HuH-7 (cell line): ENCODE data around the gene ZC3HAV1L.
"Not testable (repeated sequence)": the region's sequence is repeated elsewhere in the genome, so short reads cannot be mapped to it uniquely, and the experiment has no call there.

Experiments
- DNase-seq: peaks from one replicate; pipeline ENCODE4 v3.0.0; 2011; ENCODE audit warnings: low spot score

Gene ZC3HAV1L, protein sequence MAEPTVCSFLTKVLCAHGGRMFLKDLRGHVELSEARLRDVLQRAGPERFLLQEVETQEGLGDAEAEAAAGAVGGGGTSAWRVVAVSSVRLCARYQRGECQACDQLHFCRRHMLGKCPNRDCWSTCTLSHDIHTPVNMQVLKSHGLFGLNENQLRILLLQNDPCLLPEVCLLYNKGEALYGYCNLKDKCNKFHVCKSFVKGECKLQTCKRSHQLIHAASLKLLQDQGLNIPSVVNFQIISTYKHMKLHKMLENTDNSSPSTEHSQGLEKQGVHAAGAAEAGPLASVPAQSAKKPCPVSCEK

DNA sequence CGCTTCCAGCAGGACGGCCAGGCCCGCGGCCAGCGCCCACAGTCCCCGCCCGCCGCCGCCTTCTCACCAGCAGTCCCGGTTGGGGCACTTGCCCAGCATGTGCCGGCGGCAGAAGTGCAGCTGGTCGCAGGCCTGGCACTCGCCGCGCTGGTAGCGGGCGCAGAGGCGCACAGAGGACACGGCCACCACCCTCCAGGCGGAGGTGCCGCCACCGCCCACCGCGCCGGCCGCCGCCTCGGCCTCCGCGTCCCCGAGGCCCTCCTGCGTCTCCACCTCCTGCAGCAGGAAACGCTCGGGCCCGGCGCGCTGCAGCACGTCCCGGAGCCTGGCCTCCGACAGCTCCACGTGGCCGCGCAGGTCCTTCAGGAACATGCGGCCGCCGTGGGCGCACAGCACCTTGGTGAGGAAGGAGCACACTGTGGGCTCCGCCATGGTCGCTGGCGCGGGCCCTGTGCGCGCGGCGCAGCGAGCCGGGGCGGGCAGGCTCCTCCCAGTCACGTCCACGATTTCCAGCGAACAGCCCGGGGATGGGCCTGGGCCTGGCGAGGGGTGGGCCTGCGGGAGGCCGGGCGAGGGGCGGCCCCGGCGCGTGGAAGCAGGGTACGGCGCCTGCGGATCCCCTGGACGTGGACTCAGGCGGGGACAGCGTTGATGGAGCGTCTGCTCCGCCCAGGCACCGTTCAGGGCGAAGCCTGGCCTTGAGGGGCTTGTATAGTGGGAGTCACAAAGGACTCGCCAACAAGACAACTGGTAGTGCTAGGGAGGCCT is at the start of gene ZC3HAV1L:
ZC3HAV1L (minus strand) TSS at position 457 of the 768 bp plus-strand sequence; CDS start at position 432, 25 bp downstream.
- peak; percentile 91 for DNase-seq

DNA sequence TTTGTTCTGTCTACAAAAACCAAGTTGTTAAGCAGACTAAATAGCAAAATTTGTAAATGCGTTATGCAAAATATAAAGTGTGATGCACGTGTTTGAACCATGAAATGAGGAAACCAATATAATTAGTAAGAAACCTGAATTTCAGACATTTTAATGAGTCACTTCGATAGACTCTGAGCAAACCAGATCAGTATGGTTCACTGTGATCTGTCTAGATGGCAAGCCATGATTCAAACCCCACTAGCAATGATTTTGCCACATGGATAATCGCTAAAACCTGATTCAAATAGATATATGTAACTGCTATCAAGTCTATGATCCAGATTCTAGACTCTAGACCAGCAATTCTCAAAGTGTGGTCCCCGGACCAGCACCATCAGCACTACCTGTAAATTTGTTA is 48.9 kb upstream of the ZC3HAV1L start:
- DNase-seq = no peak

DNA sequence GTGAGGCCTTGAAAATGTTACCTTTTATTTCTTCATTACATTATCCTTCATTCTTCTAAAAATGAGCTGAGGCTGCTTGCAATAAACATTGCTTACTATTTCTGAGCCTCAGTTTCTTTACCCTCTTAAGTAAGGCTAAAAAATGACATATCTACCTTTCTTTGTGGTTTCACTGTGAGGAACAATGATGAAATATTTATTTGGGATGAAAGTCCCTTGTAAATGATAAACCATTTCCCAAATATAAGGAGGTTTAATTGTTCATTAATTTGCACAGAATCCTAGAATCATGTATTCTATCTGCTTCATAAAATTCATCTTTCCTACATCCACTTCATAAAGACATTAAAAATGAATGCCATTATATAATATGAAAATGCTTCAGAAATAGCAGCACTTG is 45.7 kb upstream of the ZC3HAV1L start:
- DNase-seq = no peak

DNA sequence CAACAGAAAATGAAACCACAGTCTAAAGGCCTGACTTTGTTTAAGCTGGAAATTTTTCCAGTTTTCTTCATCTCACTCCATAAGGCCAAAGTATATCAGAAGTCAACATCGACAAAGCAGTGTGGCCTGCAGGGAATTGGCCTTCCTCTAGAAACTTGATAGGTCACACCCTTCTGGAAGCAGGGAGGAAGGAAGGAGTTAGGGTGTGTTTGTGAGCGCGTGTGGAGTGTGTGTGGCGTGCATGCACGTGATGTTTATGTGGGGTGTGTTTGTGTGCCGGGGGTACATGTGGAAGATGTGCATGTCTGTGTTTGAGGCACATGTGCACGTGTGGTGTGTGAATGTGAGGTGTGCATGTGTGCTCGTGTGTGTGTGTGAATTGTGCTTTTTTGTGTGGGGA is 45.1 kb upstream of the ZC3HAV1L start:
- DNase-seq = no peak

DNA sequence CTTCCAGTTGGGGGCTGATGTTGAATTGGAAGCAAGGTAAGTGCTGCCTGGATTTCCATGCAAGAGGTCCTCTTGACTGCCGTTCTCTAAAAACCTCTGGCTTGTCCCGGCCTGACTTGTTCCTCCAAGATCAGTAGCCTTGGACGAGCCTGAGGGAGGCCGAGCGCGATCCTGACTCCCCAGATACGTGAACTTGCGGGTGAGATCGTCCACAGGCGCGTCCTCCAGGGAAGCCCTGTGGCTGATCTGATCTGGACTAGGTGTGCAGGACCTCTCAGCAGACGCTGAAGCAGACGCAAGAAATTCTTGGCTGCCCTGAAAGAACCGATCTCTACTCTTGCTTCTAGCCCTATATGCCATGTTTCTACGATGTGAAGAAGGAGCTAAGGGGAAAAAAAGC is 44.0 kb upstream of the ZC3HAV1L start:
- no peak for DNase-seq

DNA sequence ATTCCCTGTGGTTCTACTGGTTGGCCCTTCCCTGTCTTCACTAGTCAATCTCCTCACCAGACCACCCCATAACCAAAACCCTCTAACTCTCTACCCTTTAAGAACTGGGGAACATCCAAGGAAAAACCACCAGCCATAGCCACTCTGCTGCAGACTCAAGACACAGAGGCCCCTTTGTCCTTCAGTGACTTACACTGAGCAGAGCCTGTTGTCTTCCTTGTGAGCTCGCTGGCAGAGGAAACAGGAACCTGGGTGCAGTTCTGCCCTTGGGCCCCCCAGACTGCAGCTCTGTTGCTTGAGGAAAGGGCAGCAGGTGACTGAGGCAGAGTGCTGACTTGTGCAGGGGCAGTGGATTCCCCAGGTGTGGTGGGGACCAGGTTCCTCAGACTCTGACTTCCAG is 43.1 kb upstream of the ZC3HAV1L start:
- no peak for DNase-seq

DNA sequence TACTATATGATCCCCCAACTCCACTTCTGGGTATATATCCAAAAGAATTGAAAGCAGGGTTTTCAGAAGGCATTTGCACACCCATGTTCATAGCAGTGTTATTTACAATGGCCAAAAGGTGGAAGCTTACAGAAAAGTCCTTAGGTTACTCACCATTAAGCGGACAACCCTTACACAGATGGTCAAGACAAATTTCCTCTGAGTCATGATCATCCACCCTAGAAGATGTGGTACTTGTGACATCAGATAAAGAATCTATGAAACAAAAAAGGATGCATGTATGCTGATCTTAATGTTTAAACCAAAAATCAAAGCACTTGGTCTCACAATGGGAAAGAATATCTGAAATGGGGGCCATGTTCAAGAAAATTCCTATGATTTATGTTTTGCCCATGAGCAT is 42.6 kb upstream of the ZC3HAV1L start:
- DNase-seq = no peak

DNA sequence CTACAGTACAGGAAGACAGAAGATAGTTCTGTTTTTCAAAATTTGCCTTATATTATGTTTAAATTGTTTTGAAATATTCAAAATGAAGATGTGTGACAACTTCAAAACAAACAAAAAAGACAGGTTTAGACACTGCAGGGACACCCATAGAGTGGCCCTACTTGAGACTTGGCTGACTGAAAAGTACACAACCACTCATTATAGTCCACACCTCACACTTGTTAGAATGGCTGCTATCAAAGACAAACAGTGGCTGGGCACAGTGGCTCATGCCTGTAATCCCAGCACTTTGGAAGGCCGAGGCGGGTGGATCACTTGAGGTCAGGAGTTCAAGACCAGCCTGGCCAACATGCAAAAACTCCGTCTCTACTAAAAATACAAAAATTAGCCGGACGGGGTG is 41.9 kb upstream of the ZC3HAV1L start:
- not testable (repeated sequence) for DNase-seq

DNA sequence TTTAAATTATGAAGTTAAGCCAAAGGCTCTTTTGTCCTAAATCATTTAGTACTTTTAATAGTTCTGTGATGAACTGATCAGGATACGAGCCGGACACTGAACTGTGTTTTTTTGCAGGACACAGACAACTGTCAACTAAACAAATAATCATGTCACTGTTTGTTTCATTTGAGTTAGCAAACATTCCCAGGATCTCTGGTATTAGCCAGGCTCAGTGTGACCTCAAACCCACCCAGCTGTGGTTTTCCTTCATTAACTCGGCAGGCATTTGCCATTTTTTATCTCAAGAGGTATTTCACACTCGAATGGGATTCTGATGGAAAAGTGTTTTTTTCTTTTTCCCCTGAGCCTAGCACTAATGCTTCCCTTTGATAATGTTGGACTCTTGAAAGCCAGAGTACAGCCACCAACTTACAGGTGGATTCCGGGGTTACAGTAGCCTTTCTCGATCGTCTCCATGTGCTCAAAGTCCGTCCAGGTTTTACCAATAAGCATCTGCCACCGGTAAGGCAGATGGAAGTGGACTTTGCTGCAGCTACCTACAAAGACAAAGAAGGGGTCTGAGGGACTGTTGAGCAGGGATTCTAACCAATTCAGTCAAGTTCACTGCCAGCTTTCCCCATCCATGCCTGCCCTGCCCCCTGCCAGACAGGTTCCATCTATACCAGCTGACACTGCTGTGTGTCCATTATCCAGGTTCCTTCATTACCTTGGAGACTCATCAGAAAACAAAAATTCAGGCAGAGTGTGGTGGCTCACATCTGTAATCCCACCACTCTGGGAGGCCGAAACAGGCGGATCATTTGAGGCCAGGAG is 40.2 kb upstream of the ZC3HAV1L start:
- DNase-seq = no peak

DNA sequence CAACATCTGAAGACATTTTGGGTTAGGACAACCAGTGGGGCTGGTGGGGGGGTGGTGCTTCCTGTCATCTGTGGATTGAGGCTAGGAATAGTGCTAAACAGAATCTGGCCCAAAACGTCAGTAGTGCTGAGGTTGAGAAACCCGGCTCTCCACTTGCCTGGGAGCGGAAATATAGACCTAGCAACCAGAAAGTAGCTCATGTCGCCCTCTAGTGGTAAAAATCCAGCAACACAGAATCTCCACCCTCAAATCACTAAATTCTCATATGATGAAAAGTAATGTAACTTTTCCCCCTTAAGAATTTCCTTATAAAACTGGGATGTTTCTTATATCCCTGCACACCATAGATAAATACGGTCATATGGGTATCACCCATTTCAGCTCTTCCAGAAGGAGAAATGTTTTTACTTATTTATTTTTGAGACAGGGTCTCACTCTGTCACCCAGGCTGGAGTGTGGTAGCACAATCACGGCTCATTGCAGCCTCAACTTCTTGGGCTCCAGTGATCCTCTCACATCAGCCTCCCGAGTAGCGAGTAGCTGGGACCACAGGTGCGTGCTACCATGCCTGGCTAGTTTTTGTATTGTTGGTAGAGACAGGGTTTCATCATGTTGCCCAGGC is 39.3 kb upstream of the ZC3HAV1L start:
- peak; percentile 66 for DNase-seq

DNA sequence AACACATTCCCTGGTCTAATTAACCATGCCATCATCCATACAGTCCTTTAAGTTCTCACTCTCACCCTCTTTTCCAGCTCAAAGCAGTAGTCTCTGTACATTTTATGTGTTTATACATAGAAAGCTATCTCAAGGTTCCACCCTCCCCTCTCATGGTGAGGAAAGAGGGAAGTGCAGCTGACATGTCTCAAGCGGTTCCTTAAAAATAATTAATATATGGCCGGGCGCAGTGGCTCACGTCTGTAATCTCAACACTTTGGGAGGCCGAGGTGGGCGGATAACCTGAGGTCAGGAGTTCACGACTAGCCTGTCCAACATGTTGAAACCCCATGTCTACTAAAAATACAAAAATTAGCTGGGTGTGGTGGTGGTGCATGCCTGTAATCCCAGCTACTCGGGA is 37.0 kb upstream of the ZC3HAV1L start:
- no peak for DNase-seq

DNA sequence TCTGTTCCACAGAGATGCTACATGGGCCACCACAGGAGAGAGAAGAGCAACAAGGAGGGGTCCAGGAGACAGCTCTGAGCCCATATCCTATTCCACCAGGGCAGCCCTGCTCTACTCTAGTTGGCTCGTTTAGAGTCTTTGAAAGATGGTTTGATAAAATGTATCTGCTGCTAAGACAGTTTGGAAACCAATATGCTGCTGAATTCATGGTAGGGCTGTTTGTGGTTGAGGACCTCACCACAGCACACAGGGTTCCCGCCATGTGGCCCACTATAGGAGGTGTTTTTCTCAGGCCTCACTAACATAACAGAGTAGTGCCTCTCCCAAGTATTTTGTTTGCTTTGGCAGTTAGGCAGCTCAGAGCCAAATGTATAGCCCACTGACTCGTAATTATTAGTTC is 35.8 kb upstream of the ZC3HAV1L start:
- DNase-seq = no peak

DNA sequence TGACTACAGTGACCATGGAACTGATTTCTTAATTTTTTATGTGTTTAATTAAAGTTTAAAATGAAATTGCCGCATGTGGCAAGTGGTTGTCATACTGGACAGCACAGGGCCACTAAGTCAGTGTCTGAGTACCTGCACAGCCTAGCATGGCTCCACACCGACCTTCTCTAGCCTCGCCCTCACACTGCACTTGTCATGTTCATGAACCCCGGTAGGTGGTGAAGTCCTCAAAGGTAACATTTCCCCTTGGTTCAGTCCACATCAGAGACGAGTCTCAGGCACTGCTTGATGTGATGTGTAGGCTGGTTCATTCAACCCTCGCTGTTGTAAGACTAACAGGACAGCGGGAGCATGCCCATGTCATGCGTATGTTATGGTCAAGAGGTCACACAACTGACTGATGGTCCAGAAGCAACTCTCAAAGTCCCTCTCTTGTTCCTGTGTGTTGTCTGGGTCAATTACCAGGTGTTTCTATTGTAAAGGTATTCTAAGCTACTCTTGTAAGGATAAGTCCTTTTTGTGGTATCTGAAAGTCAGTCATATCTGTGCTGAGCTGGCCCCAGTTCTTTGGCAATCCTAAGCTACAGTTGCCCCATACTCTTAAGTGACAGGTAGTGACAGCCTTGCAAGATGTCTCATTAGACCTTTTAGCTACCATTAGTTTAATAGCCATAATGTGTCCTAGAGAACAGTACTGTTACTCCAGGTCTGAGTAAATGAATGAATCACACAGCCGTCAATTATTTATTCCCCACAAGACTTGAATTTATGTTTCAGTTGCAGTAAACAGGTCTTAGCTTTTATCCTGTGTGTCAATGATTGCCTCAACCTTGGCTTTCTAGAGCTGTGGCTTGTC is 32.9 kb upstream of the ZC3HAV1L start:
- no peak for DNase-seq

DNA sequence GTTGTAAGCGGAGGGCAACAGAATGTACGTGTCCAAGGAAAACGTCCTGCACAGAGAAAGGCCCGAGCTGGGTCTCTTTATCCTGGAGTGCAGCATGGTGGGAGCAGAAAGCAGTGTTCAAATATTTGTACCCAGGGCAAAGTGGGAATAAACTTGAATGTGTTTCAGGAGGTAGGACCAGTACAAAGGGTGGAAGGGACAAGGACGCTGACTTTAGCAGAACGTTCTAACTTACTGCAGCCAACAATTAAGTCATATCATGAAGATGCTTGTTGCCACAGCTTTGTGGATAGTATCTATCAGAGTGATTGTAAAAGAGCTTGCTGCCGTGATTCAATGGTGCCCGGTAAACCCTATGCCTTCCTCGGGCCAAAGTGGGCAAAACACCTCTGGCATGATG is 30.5 kb upstream of the ZC3HAV1L start:
- DNase-seq = no peak

DNA sequence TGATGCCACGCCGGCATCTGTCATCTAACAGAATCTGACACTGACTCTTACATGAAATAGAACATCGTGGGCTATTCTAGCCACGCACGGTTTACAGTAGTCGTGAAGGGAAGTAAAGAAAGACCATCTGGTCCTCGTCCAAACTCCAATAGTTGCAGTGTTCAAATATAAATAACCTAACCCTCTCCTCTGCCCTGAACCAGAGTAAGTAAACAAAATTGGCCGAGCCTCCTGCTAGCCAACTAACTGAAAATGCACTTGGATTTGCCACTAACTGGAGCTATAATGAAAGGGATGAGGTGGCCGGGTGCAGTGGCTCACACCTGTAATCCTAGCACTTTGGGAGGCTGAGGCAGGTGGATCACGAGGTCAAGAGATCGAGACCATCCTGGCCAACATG is 29.5 kb upstream of the ZC3HAV1L start:
- no peak for DNase-seq

DNA sequence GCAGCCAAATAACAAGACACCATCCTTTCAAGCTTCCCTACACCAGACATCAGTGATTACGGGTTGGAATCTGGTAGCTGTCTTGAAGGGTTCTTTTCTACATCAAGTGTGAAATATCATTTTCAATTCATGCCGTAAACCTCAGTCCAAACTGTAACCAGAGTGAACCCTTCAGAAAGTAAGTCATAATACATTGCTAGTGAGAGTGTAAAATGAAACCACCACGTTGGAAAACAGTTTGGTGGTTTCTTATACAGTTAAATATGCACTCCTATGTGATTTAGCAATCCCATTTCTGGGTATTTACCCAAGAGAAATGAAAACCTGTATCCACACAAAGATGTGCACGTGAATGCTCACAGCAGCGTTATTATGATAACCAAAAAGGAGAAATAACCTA is 25.6 kb upstream of the ZC3HAV1L start:
- DNase-seq = no peak

DNA sequence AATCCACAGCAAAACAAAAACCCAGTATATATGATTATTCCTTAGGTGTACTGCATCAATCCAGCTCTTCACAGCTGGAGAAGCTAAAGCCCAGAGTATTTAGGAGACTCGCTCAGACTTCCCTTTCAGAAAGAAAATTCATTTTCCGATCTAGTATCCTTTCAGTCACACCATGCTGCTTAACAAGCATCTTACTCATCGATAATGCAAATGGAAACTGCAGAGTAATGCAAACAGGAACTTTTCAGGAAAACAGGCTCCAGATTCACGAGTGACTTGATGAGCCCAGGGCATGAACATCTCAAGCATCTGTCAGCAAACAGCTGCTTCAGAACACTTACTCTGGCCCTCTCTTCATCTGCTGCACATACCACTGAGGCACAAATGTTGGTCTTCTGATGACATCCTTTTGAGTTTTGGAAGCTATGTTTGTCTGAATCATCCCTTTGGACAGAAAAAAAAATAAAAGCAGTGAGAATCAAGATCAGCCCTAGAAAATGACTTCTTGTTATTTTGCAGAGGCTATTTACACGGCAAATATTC is 24.9 kb upstream of the ZC3HAV1L start:
- no peak for DNase-seq

DNA sequence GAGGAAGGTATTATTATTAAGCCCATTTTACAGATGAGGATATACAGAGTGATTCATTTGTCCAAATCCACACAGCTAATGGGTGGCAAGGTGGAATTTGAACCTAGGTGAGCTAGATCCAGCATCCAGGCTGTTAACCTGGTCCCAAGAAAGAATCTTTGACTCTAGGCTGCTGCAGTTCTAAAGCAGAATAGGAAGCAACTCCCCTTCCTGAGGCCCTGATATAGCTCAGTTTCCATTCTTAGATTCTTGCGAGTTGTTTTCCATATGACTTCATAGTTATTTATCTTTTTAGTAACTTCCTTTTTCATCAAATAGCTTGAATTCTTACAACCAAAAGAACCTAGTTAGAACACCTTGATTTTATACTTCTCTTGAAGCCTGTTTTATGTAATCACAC is 24.1 kb upstream of the ZC3HAV1L start:
- DNase-seq = no peak

DNA sequence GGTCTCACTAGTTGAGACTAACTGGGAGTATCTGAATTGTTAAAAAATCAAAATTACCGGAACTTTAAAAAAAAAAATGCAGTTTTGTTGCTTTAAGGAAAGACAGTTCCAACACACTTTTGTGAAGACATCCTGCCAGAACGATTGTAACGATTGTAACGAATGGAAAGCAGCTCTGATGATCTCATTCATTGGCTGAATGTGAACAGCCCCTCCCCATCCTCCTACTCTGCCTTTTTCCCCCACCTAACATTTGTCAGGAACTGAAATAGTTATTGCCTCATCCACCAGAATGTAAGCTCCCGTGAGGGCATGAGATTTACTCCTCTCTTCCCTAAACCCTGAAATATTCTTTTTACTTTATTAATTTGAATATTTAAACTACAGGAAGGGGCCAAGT is 23.1 kb upstream of the ZC3HAV1L start:
- DNase-seq = no peak

DNA sequence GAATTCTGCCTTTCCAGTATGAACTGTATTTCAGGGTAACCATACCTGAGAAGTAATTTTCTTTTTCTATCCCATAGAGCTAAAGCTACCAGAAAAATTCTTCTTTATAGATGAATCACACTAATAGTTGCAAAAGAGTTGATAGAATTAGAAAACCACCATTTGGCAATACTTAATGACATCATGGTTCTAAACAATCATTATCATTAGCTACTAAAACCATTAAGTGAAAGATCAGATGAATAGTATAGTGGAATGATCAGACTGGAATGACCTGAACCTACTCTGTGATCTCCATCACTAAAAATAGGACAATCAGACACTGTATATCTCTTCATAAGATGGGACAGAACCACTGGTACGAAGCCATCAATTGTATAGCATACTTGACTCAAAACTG is 19.8 kb upstream of the ZC3HAV1L start:
- no peak for DNase-seq

DNA sequence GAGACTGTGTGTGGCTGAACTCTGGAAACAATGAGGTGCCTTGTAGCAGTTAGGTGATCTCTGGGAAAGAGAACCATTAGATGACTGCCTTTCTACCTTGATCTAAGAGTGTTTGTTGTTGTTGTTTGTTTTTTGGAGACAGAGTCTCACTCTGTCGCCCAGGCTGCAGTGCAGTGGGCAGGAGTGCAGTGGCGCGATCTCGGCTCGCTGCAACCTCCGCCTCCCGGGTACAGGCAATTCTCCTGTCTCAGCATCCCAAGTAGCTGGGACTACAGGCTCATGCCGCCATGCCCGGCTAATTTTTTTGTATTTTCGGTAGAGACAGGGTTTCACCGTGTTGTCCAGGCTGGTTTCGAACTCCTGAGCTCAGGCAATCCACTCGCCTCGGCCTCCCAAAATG is 18.8 kb upstream of the ZC3HAV1L start:
- DNase-seq = not testable (repeated sequence)
